ENCODE results near the gene CRACR2A.

- TF ChIP-seq CTCF (IDR thresholded peaks at IDR 0.05) (no peak), POLR2AphosphoS5 (IDR thresholded peaks at IDR 0.05) (no peak), EP300 (IDR thresholded peaks at IDR 0.05) (no peak), POLR2A (IDR thresholded peaks at IDR 0.05; ENCODE audit: low read depth) (no peak)
Observed at GRCh38 chr12:3715999-3716398, 36.9 kb downstream of the CRACR2A start.
